ENCODE results near the gene TOMM34. TPM values are rescaled to one million over a fixed set of nuclear protein-coding genes. Genes with fewer than 3 reads are reported as not detected.

Gene TOMM34
- total RNA-seq, 1 experiment from 2014 or later: 35.9 TPM

DNA sequence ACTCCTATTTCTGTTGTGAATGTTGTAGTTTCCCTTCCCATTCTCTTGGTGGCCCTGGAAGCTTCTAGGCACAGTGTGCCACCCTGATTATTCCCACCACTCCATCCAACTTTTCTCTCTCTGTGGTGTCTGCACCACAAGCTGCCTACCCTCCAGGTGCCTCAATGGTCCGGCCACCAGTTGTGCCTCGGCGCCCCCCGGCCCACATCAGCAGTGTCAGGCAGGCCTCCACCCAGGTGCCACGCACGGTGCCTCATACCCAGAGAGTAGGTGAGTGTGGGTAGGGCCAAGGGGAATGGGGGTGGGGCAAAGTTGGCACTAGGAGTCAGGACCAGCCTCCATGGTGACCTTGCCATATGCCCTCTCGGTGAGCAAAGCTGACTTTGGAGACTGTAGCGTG, 27.3 kb downstream of the TOMM34 start:
- no peaks in the 10 kb centered on the region for H3K4me1 Mint-ChIP-seq
- H3K27ac Mint-ChIP-seq: no peak overlapping the region
- DNase-seq (ENCODE audit: low spot score) (no peak), ATAC-seq (no peak)
- ChIA-PET CTCF (no interaction called here), POLR2A (no interaction called here)
- TF ChIP-seq, protein P1, sequence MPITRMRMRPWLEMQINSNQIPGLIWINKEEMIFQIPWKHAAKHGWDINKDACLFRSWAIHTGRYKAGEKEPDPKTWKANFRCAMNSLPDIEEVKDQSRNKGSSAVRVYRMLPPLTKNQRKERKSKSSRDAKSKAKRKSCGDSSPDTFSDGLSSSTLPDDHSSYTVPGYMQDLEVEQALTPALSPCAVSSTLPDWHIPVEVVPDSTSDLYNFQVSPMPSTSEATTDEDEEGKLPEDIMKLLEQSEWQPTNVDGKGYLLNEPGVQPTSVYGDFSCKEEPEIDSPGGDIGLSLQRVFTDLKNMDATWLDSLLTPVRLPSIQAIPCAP (CRISPR knock-in tag; IDR thresholded peaks at IDR 0.05): no peak
- TF ChIP-seq, protein P2, sequence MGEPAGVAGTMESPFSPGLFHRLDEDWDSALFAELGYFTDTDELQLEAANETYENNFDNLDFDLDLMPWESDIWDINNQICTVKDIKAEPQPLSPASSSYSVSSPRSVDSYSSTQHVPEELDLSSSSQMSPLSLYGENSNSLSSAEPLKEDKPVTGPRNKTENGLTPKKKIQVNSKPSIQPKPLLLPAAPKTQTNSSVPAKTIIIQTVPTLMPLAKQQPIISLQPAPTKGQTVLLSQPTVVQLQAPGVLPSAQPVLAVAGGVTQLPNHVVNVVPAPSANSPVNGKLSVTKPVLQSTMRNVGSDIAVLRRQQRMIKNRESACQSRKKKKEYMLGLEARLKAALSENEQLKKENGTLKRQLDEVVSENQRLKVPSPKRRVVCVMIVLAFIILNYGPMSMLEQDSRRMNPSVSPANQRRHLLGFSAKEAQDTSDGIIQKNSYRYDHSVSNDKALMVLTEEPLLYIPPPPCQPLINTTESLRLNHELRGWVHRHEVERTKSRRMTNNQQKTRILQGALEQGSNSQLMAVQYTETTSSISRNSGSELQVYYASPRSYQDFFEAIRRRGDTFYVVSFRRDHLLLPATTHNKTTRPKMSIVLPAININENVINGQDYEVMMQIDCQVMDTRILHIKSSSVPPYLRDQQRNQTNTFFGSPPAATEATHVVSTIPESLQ (CRISPR knock-in tag; IDR thresholded peaks at IDR 0.05): no peak
- TF ChIP-seq NR1H2 (CRISPR knock-in tag; IDR thresholded peaks at IDR 0.05) (no peak), ZNF416 (CRISPR knock-in tag; IDR thresholded peaks at IDR 0.05) (no peak), MYBL2 (CRISPR knock-in tag; IDR thresholded peaks at IDR 0.05) (no peak)
- H3K9me3 Mint-ChIP-seq: no peaks in the 10 kb centered on the region
- H3K36me3 Mint-ChIP-seq: peaks cover 55% of the 10 kb centered on the region
- no peaks in the 10 kb centered on the region for H3K27me3 Mint-ChIP-seq (ENCODE audit: low read depth)
- H3K4me3 Mint-ChIP-seq: no peak overlapping the region

DNA sequence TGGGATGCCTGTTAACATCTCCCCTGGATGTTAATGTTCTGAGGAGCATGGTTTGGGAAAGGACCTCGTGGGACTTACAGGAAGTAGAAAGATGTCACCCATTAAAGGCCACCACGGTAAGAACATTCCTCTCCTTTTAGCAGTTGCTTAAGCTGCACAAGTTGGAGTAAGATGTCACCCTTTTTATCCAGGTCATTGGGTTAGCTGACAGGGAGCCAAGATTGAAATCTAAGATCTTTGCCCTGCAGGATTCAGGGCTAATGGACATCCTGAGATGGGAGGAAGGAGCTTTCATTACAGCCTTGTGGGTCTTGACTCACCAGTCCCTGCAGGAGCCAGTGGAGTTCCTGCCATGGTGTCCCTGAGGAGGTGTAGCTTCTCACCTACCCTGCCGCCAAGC, 28.3 kb downstream of the TOMM34 start:
- ATAC-seq (no peak), DNase-seq (ENCODE audit: low spot score) (no peak)
- Mint-ChIP-seq H3K4me1 (no peaks in the 10 kb centered on the region), H3K27me3 (ENCODE audit: low read depth) (no peaks in the 10 kb centered on the region), H3K27ac (no peak overlapping the region), H3K36me3 (peaks cover 45% of the 10 kb centered on the region), H3K9me3 (no peaks in the 10 kb centered on the region), H3K4me3 (no peak overlapping the region)
- no peak for TF ChIP-seq NFYB (CRISPR knock-in tag; conservative IDR thresholded peaks at IDR 0.05; ENCODE audit: low read depth)
- TF ChIP-seq, protein P3, sequence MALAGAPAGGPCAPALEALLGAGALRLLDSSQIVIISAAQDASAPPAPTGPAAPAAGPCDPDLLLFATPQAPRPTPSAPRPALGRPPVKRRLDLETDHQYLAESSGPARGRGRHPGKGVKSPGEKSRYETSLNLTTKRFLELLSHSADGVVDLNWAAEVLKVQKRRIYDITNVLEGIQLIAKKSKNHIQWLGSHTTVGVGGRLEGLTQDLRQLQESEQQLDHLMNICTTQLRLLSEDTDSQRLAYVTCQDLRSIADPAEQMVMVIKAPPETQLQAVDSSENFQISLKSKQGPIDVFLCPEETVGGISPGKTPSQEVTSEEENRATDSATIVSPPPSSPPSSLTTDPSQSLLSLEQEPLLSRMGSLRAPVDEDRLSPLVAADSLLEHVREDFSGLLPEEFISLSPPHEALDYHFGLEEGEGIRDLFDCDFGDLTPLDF (CRISPR knock-in tag; IDR thresholded peaks at IDR 0.05): no peak
- POLR2A ChIA-PET: no interaction called here
- CTCF ChIA-PET: no interaction called here

DNA sequence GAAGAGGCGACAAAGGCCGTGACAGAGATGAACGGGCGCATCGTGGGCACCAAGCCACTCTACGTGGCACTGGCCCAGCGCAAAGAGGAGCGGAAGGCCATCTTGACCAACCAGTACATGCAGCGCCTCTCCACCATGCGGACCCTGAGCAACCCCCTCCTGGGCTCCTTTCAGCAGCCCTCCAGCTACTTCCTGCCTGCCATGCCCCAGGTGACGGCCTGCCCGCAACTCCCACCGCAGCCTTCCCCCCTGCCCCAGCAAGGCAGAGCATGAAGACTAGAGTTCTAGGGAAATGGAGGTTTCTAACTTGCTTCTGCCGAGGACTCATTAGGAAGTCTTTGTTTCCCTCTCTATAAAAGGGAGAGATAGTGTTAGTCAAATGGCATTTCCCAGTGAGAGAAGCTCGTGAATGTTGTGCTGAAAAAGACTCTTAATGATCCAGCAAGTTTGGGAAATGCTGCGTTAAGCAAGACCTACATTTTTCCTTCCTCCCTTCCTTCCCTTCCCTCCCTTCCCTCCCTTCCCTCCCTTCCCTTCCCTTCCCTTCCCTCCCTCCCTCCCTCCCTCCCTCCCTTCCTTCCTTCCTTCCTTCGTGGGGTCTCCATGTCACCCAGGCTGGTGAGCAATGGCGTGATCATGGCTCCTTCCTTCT, 29.6 kb downstream of the TOMM34 start:
- H3K36me3 Mint-ChIP-seq: peaks cover 34% of the 10 kb centered on the region
- H3K27ac Mint-ChIP-seq: no peak overlapping the region
- no peak overlapping the region for H3K4me3 Mint-ChIP-seq
- no peak for DNase-seq (ENCODE audit: low spot score)
- peak; percentile 24; the same call in 1 of the 2 replicates for ATAC-seq
- ChIA-PET POLR2A (no interaction called here), CTCF (no interaction called here)
- H3K9me3 Mint-ChIP-seq: no peaks in the 10 kb centered on the region
- H3K27me3 Mint-ChIP-seq (ENCODE audit: low read depth): no peaks in the 10 kb centered on the region
- no peaks in the 10 kb centered on the region for H3K4me1 Mint-ChIP-seq
- TF ChIP-seq ZNF423 (CRISPR knock-in tag; IDR thresholded peaks at IDR 0.05): no peak
- TF ChIP-seq, protein P4, sequence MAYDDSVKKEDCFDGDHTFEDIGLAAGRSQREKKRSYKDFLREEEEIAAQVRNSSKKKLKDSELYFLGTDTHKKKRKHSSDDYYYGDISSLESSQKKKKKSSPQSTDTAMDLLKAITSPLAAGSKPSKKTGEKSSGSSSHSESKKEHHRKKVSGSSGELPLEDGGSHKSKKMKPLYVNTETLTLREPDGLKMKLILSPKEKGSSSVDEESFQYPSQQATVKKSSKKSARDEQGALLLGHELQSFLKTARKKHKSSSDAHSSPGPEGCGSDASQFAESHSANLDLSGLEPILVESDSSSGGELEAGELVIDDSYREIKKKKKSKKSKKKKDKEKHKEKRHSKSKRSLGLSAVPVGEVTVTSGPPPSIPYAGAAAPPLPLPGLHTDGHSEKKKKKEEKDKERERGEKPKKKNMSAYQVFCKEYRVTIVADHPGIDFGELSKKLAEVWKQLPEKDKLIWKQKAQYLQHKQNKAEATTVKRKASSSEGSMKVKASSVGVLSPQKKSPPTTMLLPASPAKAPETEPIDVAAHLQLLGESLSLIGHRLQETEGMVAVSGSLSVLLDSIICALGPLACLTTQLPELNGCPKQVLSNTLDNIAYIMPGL (CRISPR knock-in tag; IDR thresholded peaks at IDR 0.05): no peak
- TF ChIP-seq SMAD3 (CRISPR knock-in tag; IDR thresholded peaks at IDR 0.05; ENCODE audit: borderline replicate concordance): no peak
- TF ChIP-seq FOXJ3 (CRISPR knock-in tag; IDR thresholded peaks at IDR 0.05; ENCODE audit: borderline replicate concordance): no peak
- TF ChIP-seq, protein P5, sequence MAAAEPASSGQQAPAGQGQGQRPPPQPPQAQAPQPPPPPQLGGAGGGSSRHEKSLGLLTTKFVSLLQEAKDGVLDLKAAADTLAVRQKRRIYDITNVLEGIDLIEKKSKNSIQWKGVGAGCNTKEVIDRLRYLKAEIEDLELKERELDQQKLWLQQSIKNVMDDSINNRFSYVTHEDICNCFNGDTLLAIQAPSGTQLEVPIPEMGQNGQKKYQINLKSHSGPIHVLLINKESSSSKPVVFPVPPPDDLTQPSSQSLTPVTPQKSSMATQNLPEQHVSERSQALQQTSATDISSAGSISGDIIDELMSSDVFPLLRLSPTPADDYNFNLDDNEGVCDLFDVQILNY (CRISPR knock-in tag; IDR thresholded peaks at IDR 0.05): no peak
- no peak for TF ChIP-seq FOXP1 (CRISPR knock-in tag; IDR thresholded peaks at IDR 0.05; ENCODE audit: borderline replicate concordance)
- TF ChIP-seq, protein P6, sequence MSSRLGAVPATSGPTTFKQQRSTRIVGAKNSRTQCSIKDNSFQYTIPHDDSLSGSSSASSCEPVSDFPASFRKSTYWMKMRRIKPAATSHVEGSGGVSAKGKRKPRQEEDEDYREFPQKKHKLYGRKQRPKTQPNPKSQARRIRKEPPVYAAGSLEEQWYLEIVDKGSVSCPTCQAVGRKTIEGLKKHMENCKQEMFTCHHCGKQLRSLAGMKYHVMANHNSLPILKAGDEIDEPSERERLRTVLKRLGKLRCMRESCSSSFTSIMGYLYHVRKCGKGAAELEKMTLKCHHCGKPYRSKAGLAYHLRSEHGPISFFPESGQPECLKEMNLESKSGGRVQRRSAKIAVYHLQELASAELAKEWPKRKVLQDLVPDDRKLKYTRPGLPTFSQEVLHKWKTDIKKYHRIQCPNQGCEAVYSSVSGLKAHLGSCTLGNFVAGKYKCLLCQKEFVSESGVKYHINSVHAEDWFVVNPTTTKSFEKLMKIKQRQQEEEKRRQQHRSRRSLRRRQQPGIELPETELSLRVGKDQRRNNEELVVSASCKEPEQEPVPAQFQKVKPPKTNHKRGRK (CRISPR knock-in tag; IDR thresholded peaks at IDR 0.05; ENCODE audit: borderline replicate concordance): no peak
- TF ChIP-seq EMX1 (CRISPR knock-in tag; IDR thresholded peaks at IDR 0.05): no peak
- TF ChIP-seq NR3C1 (CRISPR knock-in tag; conservative IDR thresholded peaks at IDR 0.05; ENCODE audit: low read depth): no peak
- TF ChIP-seq, protein P7, sequence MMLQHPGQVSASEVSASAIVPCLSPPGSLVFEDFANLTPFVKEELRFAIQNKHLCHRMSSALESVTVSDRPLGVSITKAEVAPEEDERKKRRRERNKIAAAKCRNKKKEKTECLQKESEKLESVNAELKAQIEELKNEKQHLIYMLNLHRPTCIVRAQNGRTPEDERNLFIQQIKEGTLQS (CRISPR knock-in tag; conservative IDR thresholded peaks at IDR 0.05): no peak
- no peak for TF ChIP-seq CREB1 (CRISPR knock-in tag; IDR thresholded peaks at IDR 0.05)
- TF ChIP-seq, protein P8, sequence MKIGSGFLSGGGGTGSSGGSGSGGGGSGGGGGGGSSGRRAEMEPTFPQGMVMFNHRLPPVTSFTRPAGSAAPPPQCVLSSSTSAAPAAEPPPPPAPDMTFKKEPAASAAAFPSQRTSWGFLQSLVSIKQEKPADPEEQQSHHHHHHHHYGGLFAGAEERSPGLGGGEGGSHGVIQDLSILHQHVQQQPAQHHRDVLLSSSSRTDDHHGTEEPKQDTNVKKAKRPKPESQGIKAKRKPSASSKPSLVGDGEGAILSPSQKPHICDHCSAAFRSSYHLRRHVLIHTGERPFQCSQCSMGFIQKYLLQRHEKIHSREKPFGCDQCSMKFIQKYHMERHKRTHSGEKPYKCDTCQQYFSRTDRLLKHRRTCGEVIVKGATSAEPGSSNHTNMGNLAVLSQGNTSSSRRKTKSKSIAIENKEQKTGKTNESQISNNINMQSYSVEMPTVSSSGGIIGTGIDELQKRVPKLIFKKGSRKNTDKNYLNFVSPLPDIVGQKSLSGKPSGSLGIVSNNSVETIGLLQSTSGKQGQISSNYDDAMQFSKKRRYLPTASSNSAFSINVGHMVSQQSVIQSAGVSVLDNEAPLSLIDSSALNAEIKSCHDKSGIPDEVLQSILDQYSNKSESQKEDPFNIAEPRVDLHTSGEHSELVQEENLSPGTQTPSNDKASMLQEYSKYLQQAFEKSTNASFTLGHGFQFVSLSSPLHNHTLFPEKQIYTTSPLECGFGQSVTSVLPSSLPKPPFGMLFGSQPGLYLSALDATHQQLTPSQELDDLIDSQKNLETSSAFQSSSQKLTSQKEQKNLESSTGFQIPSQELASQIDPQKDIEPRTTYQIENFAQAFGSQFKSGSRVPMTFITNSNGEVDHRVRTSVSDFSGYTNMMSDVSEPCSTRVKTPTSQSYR (CRISPR knock-in tag; IDR thresholded peaks at IDR 0.05): no peak
- TF ChIP-seq TEAD1 (CRISPR knock-in tag; IDR thresholded peaks at IDR 0.05): no peak
- TF ChIP-seq CBFB (CRISPR knock-in tag; IDR thresholded peaks at IDR 0.05; ENCODE audit: low read depth): no peak
